WTC11 (cell line): ENCODE results near the gene PDCD1. TPM values are rescaled to one million over a fixed set of nuclear protein-coding genes. Genes with fewer than 3 reads are reported as not detected.

Experiments used
- ATAC-seq: fragments of 200-7000 bp; cut with Tn5 transposase; 2 replicates; pipeline ENCODE4 v1.10.0; 2021; ENCODE audit warnings: mild to moderate bottlenecking, moderate library complexity
- CTCF ChIA-PET: fragments of 300-600 bp; sonication (Branson Sonifier 250); formaldehyde crosslinking; loops from one replicate; lab custom pipeline; 2021; ENCODE audit warnings: antibody characterized with exemption; lab: Charles Lee
- POLR2A ChIA-PET: fragments of 350-600 bp; sonication (Branson Sonifier 250); formaldehyde crosslinking; loops from one replicate; lab custom pipeline; 2021; ENCODE audit warnings: antibody characterized with exemption; lab: Charles Lee
- DNase-seq: peaks from one replicate; pipeline ENCODE4 v3.0.0; 2021; ENCODE audit warnings: low spot score
- H3K27ac Mint-ChIP-seq: 2 replicates; pipeline ENCODE4 v1.8.0; 2021; ENCODE audit warnings: mixed read lengths
- H3K27me3 Mint-ChIP-seq: 2 replicates; pipeline ENCODE4 v1.8.0; 2021; ENCODE audit warnings: low read depth, mild to moderate bottlenecking, moderate library complexity, mixed read lengths
- H3K36me3 Mint-ChIP-seq: 2 replicates; pipeline ENCODE4 v1.8.0; 2021; ENCODE audit warnings: mixed read lengths
- H3K4me1 Mint-ChIP-seq: 2 replicates; pipeline ENCODE4 v1.8.0; 2022; ENCODE audit warnings: mixed read lengths
- H3K4me3 Mint-ChIP-seq: 2 replicates; pipeline ENCODE4 v1.8.0; 2021; ENCODE audit warnings: mild to moderate bottlenecking, moderate library complexity, mixed read lengths
- H3K9me3 Mint-ChIP-seq: 2 replicates; pipeline ENCODE4 v1.8.0; 2021; ENCODE audit warnings: mixed read lengths
- ATF6 ChIP-seq: sonication (generic); formaldehyde crosslinking; IDR thresholded peaks from 2 replicates; pipeline ENCODE4 v1.8.1; 2023; ENCODE audit warnings: mild to moderate bottlenecking, missing genetic modification reagents
- CBFB ChIP-seq: sonication (generic); formaldehyde crosslinking; IDR thresholded peaks from 2 replicates; pipeline ENCODE4 v1.8.1; 2022; ENCODE audit warnings: mild to moderate bottlenecking, low read depth, missing genetic modification reagents
- ELF4 ChIP-seq: sonication (generic); formaldehyde crosslinking; IDR thresholded peaks from 2 replicates; pipeline ENCODE4 v1.8.1; 2022; ENCODE audit warnings: low read depth, mild to moderate bottlenecking, moderate library complexity, missing genetic modification reagents
- GRHL2 ChIP-seq: fragments of 250-450 bp; sonication (Bioruptor Pico); IDR thresholded peaks from 2 replicates; pipeline ENCODE4 v1.8.0; 2022; ENCODE audit warnings: mild to moderate bottlenecking, moderate library complexity; ENCODE audit not compliant: insufficient replicate concordance, severe bottlenecking
- HMGXB4 ChIP-seq: sonication (generic); formaldehyde crosslinking; IDR thresholded peaks from 2 replicates; pipeline ENCODE4 v1.8.1; 2023; ENCODE audit warnings: mild to moderate bottlenecking, moderate library complexity, missing genetic modification reagents
- JAZF1 ChIP-seq: fragments of 250-450 bp; sonication (Bioruptor Pico); IDR thresholded peaks from 2 replicates; pipeline ENCODE4 v1.9.0; 2021; ENCODE audit warnings: moderate library complexity, mild to moderate bottlenecking, inconsistent platforms
- NFYB ChIP-seq: sonication (generic); formaldehyde crosslinking; conservative IDR thresholded peaks from 2 replicates; pipeline ENCODE4 v1.8.0; 2022; ENCODE audit warnings: low read depth, missing genetic modification reagents
- ZBTB21 ChIP-seq: sonication (generic); formaldehyde crosslinking; IDR thresholded peaks from 2 replicates; pipeline ENCODE4 v1.8.1; 2023; ENCODE audit warnings: mild to moderate bottlenecking, missing genetic modification reagents, borderline replicate concordance
- ZNF121 ChIP-seq: sonication (generic); formaldehyde crosslinking; IDR thresholded peaks from 2 replicates; pipeline ENCODE4 v1.8.0; 2023; ENCODE audit warnings: missing genetic modification reagents
- ZNF219 ChIP-seq: sonication (generic); formaldehyde crosslinking; IDR thresholded peaks from 2 replicates; pipeline ENCODE4 v1.8.0; 2023; ENCODE audit warnings: missing genetic modification reagents, mild to moderate bottlenecking, borderline replicate concordance
- ZNF232 ChIP-seq: sonication (generic); formaldehyde crosslinking; IDR thresholded peaks from 2 replicates; pipeline ENCODE4 v1.8.0; 2022; ENCODE audit warnings: mild to moderate bottlenecking, missing genetic modification reagents
- ZNF317 ChIP-seq: sonication (generic); formaldehyde crosslinking; IDR thresholded peaks from 2 replicates; pipeline ENCODE4 v1.8.1; 2023; ENCODE audit warnings: low read depth, mild to moderate bottlenecking, moderate library complexity, missing genetic modification reagents, borderline replicate concordance
- ZNF425 ChIP-seq: fragments of 250-450 bp; sonication (Bioruptor Pico); conservative IDR thresholded peaks from 2 replicates; pipeline ENCODE4 v1.9.0; 2021; ENCODE audit warnings: mild to moderate bottlenecking
- total RNA-seq: library from RNA; stranded (reverse); gene quantifications from 3 replicates; pipeline ENCODE4 v1.2.3, GENCODE V29; 2021

Gene PDCD1
- total RNA-seq, 1 experiment from 2014 or later: 0.52 TPM

- no peak for TF ChIP-seq ZNF425 (CRISPR knock-in tag)
- no peak for TF ChIP-seq ZNF317
- no peak for TF ChIP-seq ZNF232 (CRISPR knock-in tag)
- TF ChIP-seq HMGXB4: no peak
- TF ChIP-seq ZBTB21 (CRISPR knock-in tag): no peak
- TF ChIP-seq, all 79 proteins: peak for 0
These were observed 45.5 kb upstream of the PDCD1 start (continued) for GRCh38 chr2:241904011-241904718.

DNA sequence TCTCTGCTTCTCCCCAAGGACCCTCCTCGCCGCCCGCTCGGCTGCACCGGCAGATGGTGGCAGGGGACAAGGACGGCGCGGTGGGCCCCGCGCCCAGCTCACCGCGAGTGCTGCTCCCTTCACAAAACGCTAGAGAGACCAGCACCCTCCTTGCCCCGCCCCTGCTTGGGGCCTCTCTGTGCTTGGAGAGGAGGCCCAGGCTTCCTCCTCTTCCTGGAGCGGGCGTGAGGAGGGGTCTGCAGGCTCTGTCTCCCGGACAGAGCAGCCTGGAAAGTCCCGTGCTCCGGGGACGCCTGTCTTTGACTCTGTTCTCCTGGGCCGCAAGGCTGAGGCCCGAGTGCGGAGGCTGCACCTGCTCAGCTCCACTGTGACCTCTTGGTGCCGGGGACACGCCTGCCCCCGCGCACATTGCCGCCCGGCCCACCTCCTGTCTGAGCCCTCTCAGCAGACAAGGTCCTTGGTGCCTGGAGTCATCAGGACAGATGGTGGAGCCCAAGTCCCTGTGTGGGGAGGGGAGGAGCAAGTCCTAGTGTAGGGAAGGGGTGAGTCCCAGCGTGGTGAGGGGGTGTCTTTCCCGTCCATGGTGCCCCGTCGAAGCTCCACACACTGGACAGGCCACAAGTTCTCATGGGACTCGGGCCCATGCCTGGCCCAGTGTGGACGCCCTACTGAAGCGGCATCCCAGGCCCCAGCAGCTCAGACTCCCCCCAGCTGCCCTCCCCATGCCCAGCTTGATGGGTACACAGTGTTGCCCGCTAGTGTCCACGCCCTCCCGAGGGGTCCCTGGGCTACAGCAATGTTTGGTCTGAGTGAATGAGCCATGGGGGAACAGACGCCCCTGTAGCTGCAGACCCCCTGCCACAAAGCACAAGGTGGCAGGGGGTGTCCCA, 44.7 kb upstream of the PDCD1 start:
- Mint-ChIP-seq H3K4me1 (peaks cover 33% of the 10 kb centered on the region), H3K4me3 (no peak overlapping the region; the same call in 1 of the 2 replicates), H3K36me3 (no peaks in the 10 kb centered on the region), H3K9me3 (no peaks in the 10 kb centered on the region), H3K27me3 (no peaks in the 10 kb centered on the region), H3K27ac (no peak overlapping the region)
- ChIA-PET POLR2A (no interaction called here), CTCF (interaction anchor here (0.6 to 1.0 kb wide), 2 partner anchors 20 to 47 kb away, joined by 3 to 4 read pairs; no protein-coding TSS in a partner anchor)
- DNase-seq (no peak), ATAC-seq (no peak)
- no peak for TF ChIP-seq GRHL2
- no peak for TF ChIP-seq NFYB
- no peak for TF ChIP-seq ZBTB21 (CRISPR knock-in tag)

DNA sequence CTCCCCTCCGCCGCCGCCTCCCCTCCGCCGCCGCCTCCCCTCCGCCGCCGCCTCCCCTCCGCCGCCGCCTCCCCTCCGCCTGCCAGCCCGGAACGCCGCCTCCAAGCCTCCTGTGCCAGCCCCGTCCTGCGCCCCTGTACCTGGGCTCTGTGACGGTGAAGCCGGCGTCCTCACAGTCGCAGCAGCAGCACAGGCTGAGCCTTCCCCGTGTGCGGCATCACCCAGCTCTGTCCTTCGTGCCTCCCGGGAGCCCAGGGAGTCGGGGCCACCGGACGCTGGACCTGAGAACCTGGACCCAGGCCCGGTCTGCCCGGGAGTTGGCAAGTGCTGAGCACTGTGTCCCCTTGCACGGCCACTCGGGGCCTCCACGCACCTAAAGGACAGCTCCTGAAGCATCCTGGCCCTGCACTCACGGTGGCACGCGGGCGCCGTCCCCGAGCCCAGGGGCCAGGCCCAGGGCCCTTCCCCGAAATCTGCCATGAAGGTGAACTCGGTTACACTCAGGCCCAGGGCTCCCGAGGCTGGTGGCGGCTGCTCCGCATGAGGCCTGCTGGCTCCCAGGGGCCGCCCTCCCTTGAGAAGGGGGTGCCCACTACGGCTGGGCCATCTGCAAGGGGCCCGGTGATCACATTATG, 43.8 kb upstream of the PDCD1 start:
- ChIA-PET CTCF (interaction anchor here (0.7 to 1.2 kb wide), 3 partner anchors 23 to 48 kb away, joined by 3 to 4 read pairs (median 4); no protein-coding TSS in a partner anchor), POLR2A (no interaction called here)
- H3K36me3 Mint-ChIP-seq: no peaks in the 10 kb centered on the region
- H3K27me3 Mint-ChIP-seq: no peaks in the 10 kb centered on the region
- TF ChIP-seq JAZF1 (CRISPR knock-in tag): no peak
- TF ChIP-seq ZNF121 (CRISPR knock-in tag): no peak
- TF ChIP-seq ATF6: no peak
- no peak for TF ChIP-seq ZNF219 (CRISPR knock-in tag)
- TF ChIP-seq CBFB: no peak
- no peak for TF ChIP-seq ELF4 (CRISPR knock-in tag)
- no peak overlapping the region for H3K27ac Mint-ChIP-seq
- H3K4me3 Mint-ChIP-seq: peak overlapping the region; percentile 51
- peak; percentile 56 for ATAC-seq
- no peak for DNase-seq
- no peaks in the 10 kb centered on the region for H3K9me3 Mint-ChIP-seq
- H3K4me1 Mint-ChIP-seq: peaks cover 34% of the 10 kb centered on the region
